Heart left ventricle (tissue), 16 donors: ENCODE results near the gene IFT172. TPM values are rescaled to one million over a fixed set of nuclear protein-coding genes. Genes with fewer than 3 reads are reported as not detected.

Source experiments
- ATAC-seq, 4 donors: fragments of 200-7000 bp; cut with Tn5 transposase; one replicate each; pipeline ENCODE4 v1.9.1; 2020 to 2022; ENCODE audit warnings: moderate library complexity in 4 of 4, mild to moderate bottlenecking in 3 of 4, moderate number of reproducible peaks in 1 of 4
- DNase-seq, 5 donors: peaks; one replicate each; pipeline ENCODE4 v3.0.0-alpha.2; 2020
- H3K27ac ChIP-seq, 12 donors: fragments of 200-600 bp; sonication (generic) in 4 of 12; one replicate each; pipeline versions ENCODE4 v1.5.0 to v1.8.0; 2016 to 2022; ENCODE audit warnings: mild to moderate bottlenecking in 2 of 12
- H3K27me3 ChIP-seq, 9 donors: fragments of 200-600 bp; sonication (generic) in 2 of 9; one replicate each; pipeline versions ENCODE4 v1.5.1 to v1.8.0; 2016 to 2022; ENCODE audit warnings: mild to moderate bottlenecking in 3 of 9
- H3K36me3 ChIP-seq, 9 donors: fragments of 200-600 bp; sonication (generic) in 2 of 9; one replicate each; pipeline versions ENCODE4 v1.5.0 to v1.8.0; 2018 to 2022; ENCODE audit warnings: mild to moderate bottlenecking in 2 of 9
- H3K4me1 ChIP-seq, 12 donors: fragments of 200-600 bp; sonication (generic) in 4 of 12; one replicate each; pipeline versions ENCODE4 v1.5.0 to v1.8.0; 2016 to 2022; ENCODE audit warnings: mild to moderate bottlenecking in 3 of 12
- H3K4me3 ChIP-seq, 12 donors: fragments of 200-600 bp; sonication (generic) in 4 of 12; one replicate each; pipeline versions ENCODE4 v1.5.0 to v1.8.0; 2017 to 2022; ENCODE audit warnings: mild to moderate bottlenecking in 9 of 12, moderate library complexity in 4 of 12
- H3K9me3 ChIP-seq, 12 donors: fragments of 200-600 bp; sonication (generic) in 4 of 12; one replicate each; pipeline versions ENCODE4 v1.5.0 to v1.8.0; 2016 to 2022; ENCODE audit warnings: mild to moderate bottlenecking in 1 of 12
- POLR2A ChIP-seq, 2 donors: fragments of 450-650 bp; IDR thresholded peaks; one replicate each; pipeline ENCODE4 v1.6.1; 2017; ENCODE audit warnings: antibody characterized with exemption in 2 of 2, mild to moderate bottlenecking in 2 of 2, moderate library complexity in 2 of 2
- WGBS, 4 donors: extraction: QIAGEN DNeasy Blood & Tissue Kit in 2 of 4; methylation state at CpG; one replicate each; pipeline versions ENCODE4 v1.1.5 to v1.1.7; 2013 to 2018; 5-methylcytosine and 5-hydroxymethylcytosine counted together
- intact Hi-C, 10 donors: fragments of 100-400 bp; cut with DNase I; formaldehyde crosslinking; loops; one replicate each; pipeline versions ENCODE4 v1.11.1 to v1.14.2; 2022
- polyA plus RNA-seq, 2 donors: library from polyadenylated mRNA; stranded (reverse); fragments of 200-250 nt; gene quantifications; one replicate each; pipeline ENCODE4 v1.2.3, GENCODE V29; 2013
- total RNA-seq, 9 donors: library from RNA; depleted of rRNA in 2 of 9; stranded (reverse); fragments of >200 nt in 2 of 9; fragmentation: NEBNext Ultra II Directional in 3 of 9; extraction: Animal tissue kit (Norgen Biotek cat#: 25700) in 3 of 9; gene quantifications; one replicate each; pipeline versions ENCODE4 v1.1.0 to v1.2.4, GENCODE V29; 2016 to 2023
- TF ChIP-seq, protein P1 (sequence below), 12 donors: fragments of 200-600 bp; sonication (generic) in 4 of 12; IDR thresholded peaks; one replicate each; pipeline versions ENCODE4 v1.5.0 to v1.8.0; 2018 to 2022; ENCODE audit warnings: antibody characterized with exemption in 12 of 12, mild to moderate bottlenecking in 5 of 12
- donor health status: ischemic (EF 13 %, LVEDD 7.1; RV severe dilation, severe dysfunction).
- donor health status: healthy with polysubstance abuse.
- donor health status: DM: no; HTN: yes; CAD: no.
- donor health status: DM: no; HTN: no; CAD: no.
- donor health status: ischemic (EF 25% LVEDD 6.9; RV normal size, moderate dysfunction).
- donor health status: ischemic (EF 25% LVEDD 5.7; RV mildly dilated, moderate dysfunction).
- donor health status: healthy.
- donor health status: DM: yes; HTN: yes; CAD: no.
- donor health status: ischemic (EF 35%, LVEDD 5.7; RV mildly dilated, moderate dysfunction).
- donor health status: nonischemic (EF 11% LVEDD 7.7; RV severe dilation, severe dysfunction).
- donor health status: DM: yes; HTN: yes; CAD: no.
- donor health status: PGD.
- donor health status: ischemic (EF 29% LVEDD 5.4; RV normal size, mild dysfunction).
- donor health status: nonischemic (EF 23%, LVEDD 6.1; RV moderate dilation, normal function).

Gene IFT172
- total and polyA plus RNA-seq, 11 donors = 11.9 to 27.2 (median 17.4) TPM

DNA sequence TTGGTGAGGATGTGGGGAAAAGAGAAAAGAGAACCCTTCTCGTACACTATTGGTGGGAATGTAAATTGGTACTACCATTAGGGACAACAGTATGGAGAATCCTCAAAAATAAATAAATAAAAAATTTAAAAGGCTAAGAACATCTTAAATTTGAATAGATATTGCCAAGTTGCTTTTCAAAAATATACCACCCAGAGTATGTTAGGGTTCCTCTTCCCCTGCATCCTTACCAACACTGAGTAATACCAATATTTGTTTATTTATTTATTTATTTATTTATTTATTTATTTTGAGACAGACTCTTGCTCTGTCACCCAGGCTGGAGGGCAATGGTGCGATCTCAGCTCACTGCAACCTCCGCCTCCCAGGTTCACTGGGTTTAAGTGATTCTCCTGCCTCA is 66.6 kb downstream of the IFT172 start:
- intact Hi-C loops = no loop called here
- H3K27ac ChIP-seq = no peak overlapping the region
- H3K4me3 ChIP-seq = no peak overlapping the region
- ATAC-seq (no peak), DNase-seq (no peak)
- H3K4me1 ChIP-seq = peaks cover 0 to 6% (median 3%) of the 10 kb centered on the region in 12 donors
- no peaks in the 10 kb centered on the region for H3K9me3 ChIP-seq
- H3K36me3 ChIP-seq = no peaks in the 10 kb centered on the region
- WGBS, 4 donors = 96 to 99% (median 98%) methylated on average over 3 of the region's 3 CpGs
- H3K27me3 ChIP-seq = no peaks in the 10 kb centered on the region
- no peak for TF ChIP-seq POLR2A (IDR thresholded peaks at IDR 0.05)

DNA sequence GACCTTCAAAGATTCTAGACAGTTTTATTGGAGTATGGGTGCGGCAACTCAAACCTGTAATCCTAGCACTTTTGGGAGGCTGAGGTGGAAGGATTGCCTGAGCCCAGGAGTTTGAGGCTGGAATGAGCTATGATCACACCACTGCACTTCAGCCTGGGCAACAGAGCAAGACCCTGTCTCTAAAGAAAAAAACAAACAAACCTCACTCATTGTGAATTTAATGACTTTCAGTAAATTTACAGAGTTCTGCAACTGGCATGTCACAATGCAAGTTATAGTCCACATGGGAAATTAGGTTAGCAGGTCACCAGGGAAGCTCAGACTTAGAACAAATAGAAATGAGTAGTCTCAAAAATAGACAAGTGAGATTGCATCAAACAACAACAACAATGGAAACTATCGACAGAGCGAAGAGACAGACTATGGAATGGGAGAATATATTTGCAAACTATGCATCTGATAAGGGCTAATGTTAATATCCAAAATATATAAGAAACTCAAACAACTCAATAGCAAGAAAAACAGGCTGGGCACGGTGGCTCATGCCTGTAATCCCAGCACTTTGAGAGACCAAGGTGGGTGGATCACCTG is 67.8 kb downstream of the IFT172 start:
- H3K4me1 ChIP-seq = no peaks in the 10 kb centered on the region
- no peak for TF ChIP-seq POLR2A (IDR thresholded peaks at IDR 0.05)
- TF ChIP-seq, protein P1, sequence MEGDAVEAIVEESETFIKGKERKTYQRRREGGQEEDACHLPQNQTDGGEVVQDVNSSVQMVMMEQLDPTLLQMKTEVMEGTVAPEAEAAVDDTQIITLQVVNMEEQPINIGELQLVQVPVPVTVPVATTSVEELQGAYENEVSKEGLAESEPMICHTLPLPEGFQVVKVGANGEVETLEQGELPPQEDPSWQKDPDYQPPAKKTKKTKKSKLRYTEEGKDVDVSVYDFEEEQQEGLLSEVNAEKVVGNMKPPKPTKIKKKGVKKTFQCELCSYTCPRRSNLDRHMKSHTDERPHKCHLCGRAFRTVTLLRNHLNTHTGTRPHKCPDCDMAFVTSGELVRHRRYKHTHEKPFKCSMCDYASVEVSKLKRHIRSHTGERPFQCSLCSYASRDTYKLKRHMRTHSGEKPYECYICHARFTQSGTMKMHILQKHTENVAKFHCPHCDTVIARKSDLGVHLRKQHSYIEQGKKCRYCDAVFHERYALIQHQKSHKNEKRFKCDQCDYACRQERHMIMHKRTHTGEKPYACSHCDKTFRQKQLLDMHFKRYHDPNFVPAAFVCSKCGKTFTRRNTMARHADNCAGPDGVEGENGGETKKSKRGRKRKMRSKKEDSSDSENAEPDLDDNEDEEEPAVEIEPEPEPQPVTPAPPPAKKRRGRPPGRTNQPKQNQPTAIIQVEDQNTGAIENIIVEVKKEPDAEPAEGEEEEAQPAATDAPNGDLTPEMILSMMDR (IDR thresholded peaks at IDR 0.05) = no peak
- H3K4me3 ChIP-seq = no peak overlapping the region
- no peaks in the 10 kb centered on the region for H3K9me3 ChIP-seq
- intact Hi-C loops = no loop called here
- DNase-seq = no peak
- H3K27me3 ChIP-seq = no peaks in the 10 kb centered on the region
- H3K36me3 ChIP-seq = no peaks in the 10 kb centered on the region
- no peak overlapping the region for H3K27ac ChIP-seq
- WGBS, 4 donors = 82 to 86% (median 84%) methylated on average over 4 of the region's 4 CpGs
- ATAC-seq = no peak

DNA sequence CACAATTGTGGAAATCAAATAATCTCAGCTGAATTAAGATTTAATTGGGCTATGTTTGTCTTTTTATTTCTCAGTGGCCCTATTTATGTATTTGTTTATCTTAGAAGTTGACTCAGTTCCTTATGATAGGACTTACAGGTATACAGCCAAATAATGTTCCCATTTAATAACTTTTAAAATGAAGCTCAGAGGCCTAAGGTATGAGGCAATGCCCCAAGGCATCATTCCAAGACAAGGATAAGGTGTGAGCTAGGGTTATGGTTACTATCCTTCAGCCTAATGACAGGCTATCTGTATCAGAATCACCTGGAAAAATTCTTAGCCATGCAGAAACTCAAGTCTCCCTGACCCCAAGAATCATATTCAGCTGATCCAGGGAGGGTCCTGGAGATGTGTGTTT is 68.5 kb downstream of the IFT172 start:
- intact Hi-C loops = no loop called here
- no peaks in the 10 kb centered on the region for H3K27me3 ChIP-seq
- no peak overlapping the region for H3K4me3 ChIP-seq
- H3K4me1 ChIP-seq = no peaks in the 10 kb centered on the region
- H3K9me3 ChIP-seq = no peaks in the 10 kb centered on the region
- H3K36me3 ChIP-seq = no peaks in the 10 kb centered on the region
- DNase-seq = no peak
- TF ChIP-seq POLR2A (IDR thresholded peaks at IDR 0.05) = no peak
- TF ChIP-seq, protein P1 (IDR thresholded peaks at IDR 0.05) = no peak
- H3K27ac ChIP-seq = no peak overlapping the region
- no peak for ATAC-seq

DNA sequence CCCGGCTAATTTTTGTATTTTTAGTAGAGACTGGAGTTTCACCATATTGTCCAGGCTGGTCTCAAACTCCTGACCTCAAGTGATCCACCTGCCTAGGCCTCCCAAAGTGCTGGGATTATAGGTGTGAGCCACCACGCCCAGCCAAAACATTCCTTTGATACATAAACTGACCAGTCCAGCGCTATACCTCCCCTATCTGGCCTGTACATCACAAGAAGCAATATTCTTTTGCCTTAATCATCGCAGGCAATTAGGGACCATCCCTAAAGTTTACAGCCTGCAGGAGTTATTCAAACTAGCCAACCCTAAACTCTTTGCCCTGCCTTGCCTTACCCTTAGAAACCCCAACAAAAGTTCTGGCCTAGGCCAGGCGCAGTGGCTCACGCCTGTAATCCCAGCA is 73.4 kb downstream of the IFT172 start:
- TF ChIP-seq, protein P1 (IDR thresholded peaks at IDR 0.05) = no peak
- no peaks in the 10 kb centered on the region for H3K27me3 ChIP-seq
- no peaks in the 10 kb centered on the region for H3K9me3 ChIP-seq
- 94 to 96% (median 95%) methylated on average over 6 of the region's 6 CpGs for WGBS, 4 donors
- no peak overlapping the region for H3K4me3 ChIP-seq
- H3K27ac ChIP-seq = no peak overlapping the region
- intact Hi-C loops = no loop called here
- ATAC-seq (no peak), DNase-seq (no peak)
- H3K36me3 ChIP-seq = no peaks in the 10 kb centered on the region
- H3K4me1 ChIP-seq = no peaks in the 10 kb centered on the region
